NK-92 (cell line): ENCODE data around the gene BCAS1.

Experiments used
- DNase-seq: peaks from one replicate; lab custom pipeline; 2025; ENCODE audit not compliant: unreplicated experiment; lab: John Stamatoyannopoulos, UW

Gene BCAS1

DNA sequence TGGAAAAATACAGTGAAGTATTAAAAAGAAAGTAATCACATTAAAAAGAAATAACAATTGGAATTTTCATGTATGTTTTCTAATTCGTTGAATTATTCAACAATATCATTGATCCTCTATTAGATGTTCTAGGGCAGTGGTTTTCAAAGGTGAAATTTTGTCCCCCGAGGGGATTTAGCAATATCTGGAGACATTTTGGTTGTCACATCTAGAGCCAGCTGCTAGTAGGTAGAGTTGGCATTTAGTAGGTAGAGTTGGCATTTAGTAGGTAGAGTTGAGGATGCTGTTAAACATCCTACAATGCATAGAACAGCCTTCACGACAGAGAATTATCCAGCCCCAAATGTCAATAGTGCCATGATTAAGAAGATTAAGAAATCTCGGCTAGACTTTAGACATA lies 173.7 kb downstream of the BCAS1 start:
- DNase-seq = no peak

DNA sequence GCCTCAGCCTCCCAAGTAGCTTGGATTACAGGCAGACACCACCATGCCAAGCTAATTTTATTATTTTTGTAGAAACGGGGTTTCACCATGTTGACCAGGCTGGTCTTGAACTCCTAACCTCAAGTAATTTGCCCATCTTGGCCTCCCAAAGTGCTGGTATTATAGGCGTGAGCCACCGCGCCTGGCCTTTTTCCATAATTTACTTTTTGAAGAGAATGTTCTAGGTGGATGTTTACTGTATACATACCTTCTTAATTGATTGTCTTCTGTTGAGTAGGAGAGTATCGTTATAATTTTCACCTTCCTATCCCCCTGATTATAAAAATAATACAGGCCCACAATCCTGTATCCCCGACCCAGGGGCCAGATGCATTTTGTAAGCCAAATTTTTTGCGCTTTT lies 174.4 kb downstream of the BCAS1 start:
- no peak for DNase-seq

DNA sequence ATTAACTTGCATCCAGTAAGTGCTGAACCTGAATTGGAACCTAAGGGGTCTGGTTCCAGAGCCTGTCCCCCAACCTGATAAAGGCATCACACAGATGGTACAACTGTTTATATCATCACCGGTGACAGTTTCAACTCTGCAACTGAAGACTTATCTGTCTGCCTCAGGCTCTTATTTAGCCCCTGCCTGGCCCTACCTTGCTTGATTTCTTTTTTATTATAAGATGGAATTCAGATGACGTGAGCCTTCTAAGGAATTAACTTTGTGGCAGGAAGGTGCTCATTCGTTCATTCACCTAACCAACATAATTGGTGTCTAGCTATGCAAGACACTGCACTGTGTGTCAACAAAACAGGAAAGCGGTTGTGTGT lies 175.0 kb downstream of the BCAS1 start:
- no peak for DNase-seq

DNA sequence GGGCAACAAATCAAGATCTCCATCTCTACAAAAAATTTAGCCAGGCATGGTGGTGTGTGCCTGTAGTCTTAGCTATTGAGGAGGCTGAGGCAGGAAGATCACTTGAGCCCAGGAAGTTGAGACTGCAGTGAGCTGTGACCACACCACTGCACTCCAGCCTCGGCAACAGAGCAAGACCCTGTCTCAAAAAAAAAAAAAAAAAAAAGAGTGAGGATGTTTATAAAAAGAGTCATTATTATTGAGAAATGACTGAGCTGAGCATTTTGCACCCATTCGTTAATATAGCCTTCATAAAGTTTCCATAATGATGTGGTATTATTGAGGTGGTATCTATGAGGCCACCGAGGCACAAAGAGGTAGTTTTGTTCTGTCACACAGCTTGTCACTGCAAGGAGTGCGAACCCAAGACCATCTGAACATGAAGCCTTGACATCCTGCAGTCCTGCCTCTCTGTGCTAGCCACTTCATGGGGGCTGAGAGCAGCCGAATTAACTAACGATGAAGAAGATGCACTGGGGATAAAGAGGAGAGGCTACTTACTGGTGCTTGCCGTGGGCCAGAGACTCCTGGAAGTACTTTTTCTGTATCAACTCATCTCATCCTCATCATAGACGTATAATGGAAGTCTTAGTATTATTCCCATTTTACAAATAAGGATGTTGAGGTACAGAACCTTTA lies 175.5 kb downstream of the BCAS1 start:
- no peak for DNase-seq
